ENCODE data around the gene LYZL1. TPM values are rescaled to one million over a fixed set of nuclear protein-coding genes. Genes with fewer than 3 reads are reported as not detected.

The LYZL1 gene
- total and polyA plus RNA-seq, 2 of the 8 experiments (the other 6 are each of a cell fraction or from before 2014, with no cell fraction given), result not detected

DNA sequence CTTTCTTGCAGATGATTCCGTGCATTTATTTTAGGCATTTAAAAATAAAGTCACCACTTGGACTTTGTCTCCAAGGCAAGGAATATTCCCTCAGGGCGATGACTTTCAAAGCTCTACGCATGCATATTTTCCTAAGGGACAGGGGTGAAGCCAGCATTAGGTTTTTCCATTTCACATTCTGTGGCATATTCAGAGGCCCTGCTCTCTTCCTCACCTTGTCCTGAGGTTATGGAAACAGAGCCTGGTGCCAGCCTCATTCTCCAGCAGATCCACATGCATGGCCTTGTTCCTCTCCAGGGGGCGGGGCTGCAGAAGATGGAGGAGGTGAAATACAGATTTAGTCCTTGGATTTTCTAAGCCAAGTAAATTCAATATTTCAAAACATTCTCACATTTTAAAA is 11.6 kb upstream of the LYZL1 start:
- Histone ChIP-seq H3K4me2 (ENCODE audit: insufficient read depth in 1 of 2, low read depth in 2 of 2, low read length in 2 of 2) (no peak overlapping the region), H3K23ac (ENCODE audit: insufficient read length) (no peak overlapping the region), H3K18ac (ENCODE audit: extremely low read depth, low read length) (no peak overlapping the region), H3K56ac (replicated peaks; ENCODE audit: insufficient read length, low read depth, low read length) (no peak overlapping the region), H3K79me1 (ENCODE audit: low read depth, low read length) (no peaks in the 10 kb centered on the region), H2BK120ac (replicated peaks; ENCODE audit: low read depth, low read length) (no peak overlapping the region), H3K4me3 (ENCODE audit: extremely low read depth in 1 of 4, insufficient read depth in 2 of 4, low read depth in 3 of 4, low read length in 4 of 4) (no peak overlapping the region), H3K14ac (ENCODE audit: insufficient read length) (no peak overlapping the region), H2AK5ac (ENCODE audit: low read depth, low read length) (no peak overlapping the region), H2BK5ac (ENCODE audit: low read depth, low read length) (no peak overlapping the region), H3K27ac (ENCODE audit: low read depth, low read length) (no peak overlapping the region), H4K5ac (ENCODE audit: insufficient read length, low read depth, low read length) (no peak overlapping the region), H2BK12ac (ENCODE audit: low read depth, low read length) (no peak overlapping the region), H3K23me2 (ENCODE audit: low read depth, low read length) (no peaks in the 10 kb centered on the region), H4K20me1 (replicated peaks in 1 of 2; ENCODE audit: control insufficient read depth in 1 of 2, insufficient read depth in 2 of 2, low read length in 2 of 2) (no peaks in the 10 kb centered on the region), H4K8ac (ENCODE audit: extremely low read depth, insufficient read depth, low read length) (no peak overlapping the region), H2AFZ (ENCODE audit: low read length) (no peak overlapping the region), H2BK15ac (ENCODE audit: low read length) (no peak overlapping the region), H3K79me2 (ENCODE audit: control insufficient read depth in 1 of 2, insufficient read depth in 2 of 2, low read length in 2 of 2) (no peaks in the 10 kb centered on the region), H3K4me1 (replicated peaks in 1 of 4; ENCODE audit: control insufficient read depth in 3 of 4, insufficient read depth in 4 of 4, low read length in 3 of 4) (no peaks in the 10 kb centered on the region), H2BK20ac (ENCODE audit: low read length) (no peak overlapping the region), H3K36me3 (ENCODE audit: control insufficient read depth in 2 of 4, insufficient read depth in 4 of 4, low read length in 3 of 4) (no peaks in the 10 kb centered on the region), H4K91ac (replicated peaks; ENCODE audit: insufficient read length, low read length) (no peak overlapping the region), H3K9me3 (ENCODE audit: insufficient read depth in 2 of 2, low read depth in 1 of 2, low read length in 1 of 2) (no peaks in the 10 kb centered on the region), H3K4ac (replicated peaks; ENCODE audit: insufficient read length, low read depth, low read length) (no peak overlapping the region), H3K9ac (replicated peaks in 1 of 4; ENCODE audit: extremely low read depth in 1 of 4, low read depth in 3 of 4, low read length in 3 of 4) (no peak overlapping the region), H3K27me3 (replicated peaks in 1 of 4; ENCODE audit: control insufficient read depth in 3 of 4, extremely low read depth in 1 of 4, insufficient read depth in 3 of 4, low read length in 3 of 4) (no peaks in the 10 kb centered on the region)
- POLR2A ChIA-PET (ENCODE audit: partially characterized antibody), result no interaction called here
- WGBS, 2 experiments (ENCODE audit: extremely low coverage in 1 of 2, insufficient coverage in 1 of 2, insufficient read length in 1 of 2, insufficient replicate concordance in 2 of 2, low coverage in 1 of 2, low lambda C conversion rate in 2 of 2, missing lambda C conversion rate in 1 of 2), result 86% methylated on average over 4 of the region's 4 CpGs; no CpG with 5 or more reads in 1 of the 2 experiments
- CTCF ChIA-PET (ENCODE audit: partially characterized antibody), result interaction anchor here (0.8 kb wide), 1 partner anchor 38 kb away, joined by 3 read pairs; no protein-coding TSS in a partner anchor
- no peak for DNase-seq (ENCODE audit: low read depth in 1 of 2, low spot score in 2 of 2)
- no peak for FAIRE-seq

Data from H1 (cell line).